Smooth muscle cell of the brain vasculature (primary cell): ENCODE data around the gene TMEM181.

Experiments used
- DNase-seq: peaks from one replicate; pipeline ENCODE4 v3.0.0-alpha.2; 2012; ENCODE audit warnings: low read depth, low spot score

Gene TMEM181

DNA sequence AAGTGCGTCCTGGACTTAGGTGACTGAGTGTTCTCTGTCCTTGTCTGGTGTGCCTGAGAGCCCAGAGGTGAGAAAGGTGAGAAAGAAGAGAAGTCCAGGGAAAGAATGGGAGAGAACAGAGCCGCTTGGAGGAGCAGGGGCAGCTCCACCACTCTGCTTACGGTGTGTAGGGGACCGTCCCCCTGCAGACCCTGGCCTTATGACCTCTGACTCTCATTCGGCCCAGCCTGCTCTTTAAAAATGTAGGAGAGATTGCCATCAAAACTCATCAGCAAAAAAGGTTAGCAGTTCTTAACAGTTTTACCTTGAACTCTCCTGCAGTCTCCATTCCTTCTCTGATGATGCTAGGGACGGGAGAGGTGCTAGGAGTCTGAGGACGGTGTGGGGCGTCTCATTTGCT is 2.0 kb downstream of the TMEM181 start:
- DNase-seq = no peak

DNA sequence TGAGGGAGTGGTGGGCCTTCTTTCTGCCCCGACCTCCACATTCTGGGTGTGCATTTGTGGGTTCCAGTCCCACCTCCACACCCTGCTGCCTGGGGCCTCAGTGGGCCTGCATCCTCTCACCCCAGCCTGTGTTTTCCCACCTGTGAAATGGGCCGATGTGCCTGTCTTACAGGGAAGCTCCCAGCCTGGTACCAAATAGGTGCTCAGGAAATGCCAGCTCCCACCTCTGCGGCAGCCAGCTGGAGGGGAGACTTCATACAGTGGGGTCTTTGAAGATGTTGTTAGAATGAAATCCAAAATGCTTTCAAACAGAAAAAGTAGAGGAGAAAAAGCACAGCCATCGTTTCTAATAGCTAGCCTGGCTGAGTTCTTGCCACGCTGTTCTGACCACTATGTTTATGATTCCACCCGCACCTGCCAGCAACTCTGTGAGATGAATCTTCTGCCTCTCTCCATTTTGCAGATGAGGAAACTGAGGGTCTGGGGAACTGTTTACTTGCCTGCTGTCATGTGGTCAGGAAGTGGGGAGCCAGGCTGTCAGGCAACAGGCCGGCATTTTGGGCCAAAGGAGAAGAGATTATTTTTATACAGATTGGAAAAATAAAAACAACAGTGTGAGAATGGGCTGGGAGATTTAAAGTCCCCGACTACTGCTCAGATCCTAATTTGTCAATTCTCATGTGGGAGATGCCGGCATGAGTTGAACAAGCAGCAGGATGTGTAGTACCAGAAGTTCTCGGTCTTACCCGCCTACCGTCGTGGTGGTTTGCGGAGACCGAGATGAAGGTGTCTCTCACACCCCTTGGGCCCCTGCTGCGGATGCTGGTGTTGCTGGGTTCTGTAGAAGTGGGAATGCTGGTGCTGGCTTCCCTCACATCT is 4.6 kb downstream of the TMEM181 start:
- DNase-seq = no peak

DNA sequence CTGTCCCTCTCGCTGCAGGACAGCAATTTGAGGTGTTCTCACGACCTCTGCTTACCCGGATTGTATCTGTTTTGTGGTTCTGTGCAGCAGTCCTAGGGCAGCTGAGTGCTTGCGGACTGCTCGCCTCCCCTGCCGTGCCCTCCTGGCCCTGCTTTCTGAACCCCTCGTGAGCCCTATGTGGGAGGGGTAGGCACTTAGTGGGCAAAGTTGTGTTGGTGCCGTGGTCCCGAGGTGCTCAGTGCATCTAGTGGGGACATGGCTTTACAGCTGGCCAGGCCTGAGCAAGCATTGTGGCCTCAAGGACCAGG is 5.2 kb downstream of the TMEM181 start:
- no peak for DNase-seq

DNA sequence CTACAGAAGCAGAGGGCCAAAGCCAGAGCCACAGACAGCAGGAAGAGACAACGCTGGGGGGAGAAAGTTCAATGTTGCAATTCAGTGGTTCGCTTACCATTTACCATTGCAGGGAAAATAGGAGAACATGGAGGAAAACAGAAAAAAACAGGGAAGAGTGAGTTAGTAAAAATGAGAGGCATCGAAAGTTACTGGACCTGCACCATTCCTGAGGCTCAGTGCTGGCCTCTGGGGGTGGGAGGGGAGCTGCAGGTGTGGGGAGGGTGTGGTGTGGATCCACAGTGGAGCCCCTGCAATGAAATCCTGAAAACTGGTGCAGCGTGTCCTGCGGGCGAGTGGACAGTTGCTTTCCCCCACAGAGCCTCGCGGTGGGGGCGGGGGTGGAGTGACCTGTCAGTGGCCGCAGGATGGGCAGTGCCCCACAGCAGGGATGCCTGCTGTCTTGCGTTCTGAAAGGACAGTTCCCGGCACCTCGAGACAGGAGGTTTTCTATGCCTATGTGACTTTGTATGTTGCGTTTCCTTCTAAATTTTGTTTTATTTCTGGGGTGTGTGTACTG is 5.7 kb downstream of the TMEM181 start:
- DNase-seq = no peak

DNA sequence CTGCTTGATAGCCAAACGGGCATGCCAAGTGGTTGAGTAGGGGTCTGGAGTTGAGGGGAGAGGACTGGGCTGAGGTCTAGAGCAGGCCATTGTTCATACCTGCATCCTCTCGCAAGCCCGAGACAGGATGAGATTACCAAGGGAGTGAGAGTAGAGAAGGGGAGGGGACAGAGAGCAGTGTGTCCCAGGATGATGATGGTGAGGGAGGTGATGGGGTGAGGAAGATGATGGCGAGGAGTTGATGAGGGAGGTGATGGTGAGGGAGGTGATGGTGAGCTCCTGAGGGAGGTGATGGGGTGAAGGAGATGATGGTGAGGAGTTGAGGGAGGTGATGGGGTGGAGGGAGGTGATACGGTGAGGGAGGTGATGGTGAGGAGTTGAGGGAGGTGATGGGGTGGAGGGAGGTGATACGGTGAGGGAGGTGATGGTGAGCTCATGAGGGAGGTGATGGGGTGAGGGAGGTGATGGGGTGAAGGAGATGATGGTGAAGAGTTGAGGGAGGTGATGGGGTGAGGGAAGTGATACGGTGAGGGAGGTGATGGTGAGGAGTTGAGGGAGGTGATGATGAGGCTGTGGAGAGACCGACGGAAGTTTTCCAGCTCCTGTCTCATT is 6.4 kb downstream of the TMEM181 start:
- no peak for DNase-seq

DNA sequence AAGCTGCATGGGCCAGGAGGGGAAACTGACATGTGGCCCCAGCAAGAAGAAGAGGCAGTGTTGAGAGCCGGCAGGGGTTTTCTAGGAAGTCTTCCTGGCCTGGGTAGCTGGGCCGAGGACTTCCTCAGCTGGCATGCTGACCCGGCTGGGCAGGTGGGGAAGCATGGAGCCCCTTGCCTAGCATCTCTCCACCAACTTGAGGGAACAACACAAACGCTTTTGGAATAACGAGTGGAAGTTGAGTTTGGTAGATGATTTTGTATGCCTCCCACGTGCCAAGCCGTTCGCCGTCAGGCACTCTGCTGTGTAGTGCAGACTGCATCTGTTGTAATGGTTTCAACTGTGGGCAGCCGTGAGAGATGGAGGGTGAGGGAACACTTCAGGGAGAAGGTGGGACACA is 7.3 kb downstream of the TMEM181 start:
- DNase-seq = no peak

DNA sequence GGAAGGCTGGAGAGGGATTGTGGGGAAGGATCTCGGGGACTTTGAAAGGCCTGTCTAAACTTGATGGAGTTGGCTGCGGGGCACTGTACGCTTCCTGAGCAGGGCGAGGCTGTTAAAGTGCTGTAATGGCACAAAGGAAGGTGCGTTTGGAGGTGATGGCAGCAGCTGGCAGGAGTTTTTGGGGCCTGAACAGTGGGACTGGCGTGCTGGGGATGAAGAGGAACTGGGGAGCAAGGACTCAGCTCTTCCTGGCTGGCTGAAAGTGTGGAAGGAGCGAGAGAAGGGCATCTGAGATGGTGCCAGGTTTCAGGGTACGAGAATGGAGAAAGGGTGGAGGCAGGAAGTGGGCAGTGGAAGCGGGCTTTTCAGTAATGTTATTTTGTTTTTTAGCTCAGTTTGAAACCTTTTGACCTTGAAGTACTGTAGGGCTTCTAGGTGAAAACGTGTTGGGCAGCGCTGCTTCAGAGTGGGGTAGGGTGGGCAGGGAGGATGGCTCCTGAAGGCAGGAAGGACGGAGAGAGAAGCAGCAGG is 8.0 kb downstream of the TMEM181 start:
- DNase-seq = no peak

DNA sequence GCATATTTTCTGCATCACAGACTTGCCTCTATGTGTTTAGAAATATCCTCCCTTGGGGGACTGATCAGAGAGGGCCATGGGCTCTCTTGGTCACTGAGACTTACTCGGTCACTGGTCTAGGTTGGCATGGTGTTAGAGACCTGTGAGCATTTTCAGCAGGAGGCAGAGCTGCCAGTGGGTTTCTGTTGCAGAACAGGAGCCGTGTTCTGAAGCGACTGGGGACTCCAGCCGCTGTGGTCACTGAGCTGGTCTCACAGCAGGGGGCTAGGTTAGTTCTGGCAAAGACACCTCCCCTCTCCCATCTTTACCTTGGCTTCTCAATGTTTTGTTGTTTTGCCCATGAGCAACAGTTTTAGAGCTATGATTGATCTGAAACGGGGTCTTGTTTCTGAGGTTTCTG is 8.7 kb downstream of the TMEM181 start:
- no peak for DNase-seq

DNA sequence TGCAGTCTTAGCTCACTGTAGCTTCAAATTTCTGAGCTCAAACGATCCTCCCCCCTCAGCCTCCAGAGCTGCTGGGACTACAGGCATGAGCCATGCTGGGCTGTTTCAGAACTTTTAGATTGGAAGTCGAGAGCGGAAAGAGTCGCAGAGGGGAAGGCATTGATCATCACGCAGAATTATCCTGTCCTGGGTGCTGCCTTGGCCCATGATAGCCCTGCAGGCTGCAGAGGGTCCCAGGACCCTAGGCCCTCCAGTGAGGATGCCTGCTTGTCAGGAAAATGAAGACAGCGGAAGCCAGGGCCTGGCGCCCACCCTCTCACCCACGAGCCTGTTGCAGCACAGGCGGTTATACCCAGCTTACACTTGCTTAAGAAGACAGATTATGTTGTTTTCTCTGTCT is 9.1 kb downstream of the TMEM181 start:
- no peak for DNase-seq

DNA sequence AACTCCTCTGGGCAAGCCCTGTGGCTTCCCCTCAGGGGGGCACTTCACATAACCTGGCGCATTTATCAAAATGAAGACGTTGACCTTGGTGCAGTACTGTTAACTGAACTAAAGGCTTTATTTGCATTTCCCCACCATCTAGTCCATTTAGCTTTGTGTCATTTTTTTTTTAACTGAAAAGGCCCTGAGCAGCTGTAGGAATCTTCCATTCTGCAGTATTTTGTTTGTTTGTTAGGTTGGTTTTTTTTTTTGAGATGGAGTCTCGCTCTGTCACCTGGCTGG is 10.7 kb downstream of the TMEM181 start:
- DNase-seq = no peak

DNA sequence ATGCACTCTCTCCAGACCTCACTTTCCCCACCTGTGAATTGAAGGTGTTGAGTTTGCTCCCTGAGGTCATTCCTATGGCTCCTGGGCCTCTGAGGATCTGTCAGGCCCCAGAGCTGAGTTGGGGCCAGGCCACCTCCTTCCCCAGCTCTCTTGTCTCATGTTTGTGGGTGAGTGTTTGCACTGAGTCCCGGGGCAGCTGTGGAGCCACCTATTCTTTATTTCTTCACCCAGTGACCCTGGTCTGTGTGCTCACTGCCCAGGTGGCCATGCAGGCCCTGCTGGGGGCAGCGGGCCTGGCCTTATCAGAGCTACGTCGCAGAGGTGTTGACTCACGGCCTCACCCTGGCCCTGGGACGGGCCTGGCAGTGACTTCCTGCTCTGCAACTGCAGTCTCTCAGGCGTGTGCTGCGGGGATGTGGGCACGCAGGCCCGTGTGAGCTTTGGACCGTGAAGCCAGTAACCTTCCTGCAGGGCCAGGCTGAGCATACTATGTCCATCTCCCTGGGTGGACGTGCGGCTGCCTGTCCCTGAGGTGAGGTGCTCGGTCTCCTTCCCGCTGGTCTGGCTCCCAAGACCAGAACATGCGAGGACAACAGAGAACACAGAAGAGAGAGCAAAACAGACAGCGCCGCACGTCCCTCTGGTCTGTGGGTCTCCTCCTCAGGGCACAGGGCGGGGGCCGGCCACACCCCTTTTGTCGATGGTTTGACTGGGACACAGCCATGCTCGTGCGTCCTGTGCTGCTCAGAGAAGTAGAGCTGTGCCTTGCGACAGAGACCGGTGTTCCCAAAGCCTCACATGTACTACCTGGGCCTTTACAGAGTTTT is 12.1 kb downstream of the TMEM181 start:
- DNase-seq = no peak

DNA sequence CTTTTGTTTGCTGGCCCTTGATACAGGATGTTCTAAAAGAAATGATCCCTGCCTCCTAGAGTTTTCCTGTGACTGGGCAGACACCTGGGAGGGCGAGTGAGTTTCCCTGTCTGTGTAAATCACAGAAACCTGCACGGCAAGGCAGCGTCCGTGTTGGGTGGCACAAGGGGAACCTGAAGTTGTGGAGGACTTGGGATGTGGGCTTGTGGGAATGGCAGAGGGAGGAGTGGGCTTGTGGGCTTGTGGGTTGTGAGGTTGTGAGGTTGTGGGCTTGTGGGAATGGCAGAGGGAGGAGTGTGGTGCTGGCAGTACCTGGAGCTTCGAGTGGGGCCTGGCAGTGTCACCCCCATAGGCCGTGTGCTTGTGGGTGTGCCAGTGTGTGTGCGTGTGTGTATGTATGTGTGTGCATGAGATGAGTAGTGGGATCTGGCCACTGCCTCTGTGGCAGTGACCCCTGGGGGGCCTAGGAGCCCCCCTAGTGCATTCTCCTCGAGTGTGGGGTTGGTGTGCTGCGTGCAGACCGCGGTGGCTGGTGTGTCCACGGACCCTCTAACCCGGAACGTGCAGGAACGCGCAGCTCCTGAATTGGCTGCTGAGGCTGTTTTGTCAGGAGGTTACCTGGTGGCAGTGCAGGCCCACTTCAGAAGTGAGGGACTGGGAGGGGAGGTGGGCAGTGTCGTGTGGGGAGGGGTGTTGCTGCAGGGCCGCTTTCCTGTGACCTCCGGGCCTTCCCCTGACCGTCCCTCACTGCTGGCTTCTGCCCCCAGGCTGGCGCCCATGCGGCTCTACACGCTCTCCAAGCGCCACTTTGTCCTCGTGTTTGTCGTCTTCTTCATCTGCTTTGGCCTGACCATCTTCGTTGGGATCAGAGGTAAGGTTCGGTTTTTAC is 13.0 kb downstream of the TMEM181 start:
- no peak for DNase-seq

DNA sequence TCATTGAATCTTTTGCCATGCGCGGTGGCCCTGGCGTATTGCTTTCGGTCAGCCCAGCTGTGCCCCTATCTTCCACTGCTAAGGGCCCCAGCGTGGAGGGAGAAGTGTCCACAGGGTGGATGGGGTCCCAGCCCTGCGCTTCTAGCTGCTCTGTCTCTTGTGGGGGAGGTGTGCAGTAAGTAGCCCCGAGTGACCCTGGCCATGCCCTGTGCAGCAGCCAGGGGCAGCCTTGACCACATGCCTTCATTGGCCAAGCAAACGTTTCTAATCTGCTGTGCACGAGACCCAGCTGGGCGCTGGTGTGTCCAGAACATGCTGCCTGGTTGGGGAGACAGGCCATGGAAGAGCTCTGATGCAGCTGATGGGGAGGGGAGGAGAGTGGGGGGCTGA is 13.6 kb downstream of the TMEM181 start:
- DNase-seq = no peak

DNA sequence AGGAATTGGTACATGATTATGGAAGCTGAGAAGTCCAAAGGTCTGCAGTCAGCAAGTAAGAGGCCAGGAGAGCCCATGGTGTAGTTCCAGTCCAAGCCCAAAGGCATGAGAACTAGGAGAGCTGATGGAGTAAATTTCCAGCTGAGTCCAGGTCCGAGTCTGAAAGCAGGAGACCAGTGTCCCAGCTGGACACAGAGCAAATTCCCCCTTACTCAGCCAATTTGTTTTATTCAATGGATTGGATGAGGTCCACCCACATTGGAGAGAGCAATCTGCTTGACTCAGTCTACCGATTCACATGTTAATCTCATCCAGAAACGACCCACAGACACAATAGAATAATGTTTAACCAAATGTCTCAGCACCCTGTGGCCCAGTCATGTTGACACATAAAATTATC is 14.9 kb downstream of the TMEM181 start:
- DNase-seq = no peak

DNA sequence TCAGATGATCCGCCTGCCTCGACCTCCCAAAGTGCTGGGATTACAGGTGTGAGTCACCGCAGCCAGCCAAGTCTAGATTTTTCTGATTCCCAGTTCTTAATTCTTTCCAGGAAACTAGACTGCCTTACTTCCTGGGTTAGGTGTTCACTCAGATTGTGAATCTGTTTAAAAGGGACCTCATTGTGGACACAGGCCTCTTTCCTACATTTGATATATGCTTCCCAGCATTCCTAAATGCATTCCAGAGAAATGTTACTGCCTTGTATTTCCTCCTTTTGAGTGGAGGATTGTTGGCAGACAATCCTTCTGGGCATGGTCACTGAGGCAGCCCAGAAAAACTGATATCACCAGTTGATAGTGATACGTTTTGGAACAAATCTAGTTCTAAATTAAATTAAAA is 15.7 kb downstream of the TMEM181 start:
- no peak for DNase-seq

DNA sequence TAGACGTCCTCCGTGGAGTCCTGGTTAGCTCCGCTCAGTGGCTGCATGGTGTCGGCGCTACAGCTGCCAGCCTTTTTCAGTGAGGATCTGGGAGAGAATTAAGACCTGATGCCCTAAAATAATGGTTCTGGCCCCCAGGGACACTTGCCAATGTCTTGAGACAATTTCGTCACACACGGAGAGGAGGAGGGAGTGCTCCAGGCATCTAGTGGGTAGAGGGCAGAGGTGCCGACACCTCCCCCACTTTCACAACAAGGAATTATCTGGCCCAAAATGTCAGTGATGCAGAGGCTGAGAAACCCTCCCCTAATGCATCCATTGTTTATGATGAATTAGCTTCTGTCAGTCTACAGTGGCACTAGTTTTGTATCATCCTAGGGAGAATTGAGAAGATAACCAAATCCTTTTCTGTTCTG is 24.4 kb downstream of the TMEM181 start:
- DNase-seq = no peak

DNA sequence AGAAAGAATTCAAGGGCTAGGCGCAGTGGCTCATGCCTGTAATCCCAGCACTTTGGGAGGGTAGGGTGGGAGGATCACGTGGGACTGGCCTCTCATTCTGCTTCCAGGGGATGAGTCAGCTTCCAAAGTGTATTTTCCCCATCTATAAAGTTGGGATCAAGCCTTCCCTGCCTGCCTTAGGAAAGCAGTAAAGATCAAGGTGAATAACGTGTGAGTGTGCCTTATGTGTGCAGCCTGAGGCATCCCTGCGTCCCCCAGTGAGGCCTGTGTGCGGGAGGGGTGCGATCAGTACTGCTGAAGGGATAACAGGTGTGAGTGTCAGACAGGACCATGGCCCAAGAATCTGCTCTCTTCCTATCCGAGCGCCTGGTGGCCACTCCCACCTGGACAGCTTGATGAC is 26.8 kb downstream of the TMEM181 start:
- no peak for DNase-seq

DNA sequence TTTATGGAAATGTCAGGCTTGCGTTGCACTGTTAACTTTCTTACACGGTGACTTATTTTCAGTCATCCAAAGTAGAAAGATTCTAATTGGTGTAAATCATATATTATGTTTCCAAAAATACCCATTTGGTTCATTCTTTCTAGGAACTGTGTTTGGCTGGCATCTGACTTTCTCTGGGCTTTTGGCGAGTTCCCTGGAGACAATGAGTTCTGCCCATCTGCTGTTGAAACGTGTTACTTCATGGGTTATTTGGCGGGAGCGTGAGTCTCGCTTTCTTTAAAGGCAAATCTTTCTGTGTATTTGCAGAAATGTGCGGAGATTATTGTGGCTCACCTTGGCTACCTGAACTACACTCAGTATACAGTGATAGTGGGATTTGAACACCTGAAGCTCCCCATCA is 29.5 kb downstream of the TMEM181 start:
- DNase-seq = no peak

DNA sequence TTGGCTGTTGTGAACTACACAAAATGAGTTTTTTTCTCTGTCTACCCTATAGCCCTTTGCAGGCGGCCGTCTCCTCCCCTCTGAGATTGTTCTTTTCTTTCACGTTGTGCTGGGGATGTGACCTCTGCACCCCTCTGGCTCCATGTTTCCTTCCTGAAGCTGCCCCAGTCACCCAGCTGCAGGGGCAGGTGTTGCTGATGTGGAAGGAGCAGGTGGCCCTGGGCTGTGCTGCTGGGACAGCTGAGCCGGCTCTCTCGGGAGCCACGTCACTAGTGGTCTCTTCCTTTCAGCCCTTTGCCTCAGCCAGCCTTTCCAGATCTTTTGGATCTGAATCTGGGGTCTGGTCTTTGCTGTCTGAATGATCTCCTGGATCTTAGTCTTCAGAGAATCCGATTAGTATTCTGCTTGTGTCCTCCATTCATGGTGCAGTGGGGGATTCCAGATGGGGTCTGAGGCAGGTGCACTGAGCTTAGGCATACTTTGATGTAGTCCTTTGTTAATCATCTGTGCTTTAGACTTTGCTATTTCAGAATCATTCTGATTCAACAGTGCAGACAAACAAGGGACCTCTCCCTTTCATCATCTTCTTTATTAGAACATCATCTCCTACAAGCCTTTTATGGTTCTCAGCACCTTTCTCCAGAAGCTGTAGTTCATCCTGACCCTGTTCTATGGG is 31.4 kb downstream of the TMEM181 start:
- DNase-seq = no peak

DNA sequence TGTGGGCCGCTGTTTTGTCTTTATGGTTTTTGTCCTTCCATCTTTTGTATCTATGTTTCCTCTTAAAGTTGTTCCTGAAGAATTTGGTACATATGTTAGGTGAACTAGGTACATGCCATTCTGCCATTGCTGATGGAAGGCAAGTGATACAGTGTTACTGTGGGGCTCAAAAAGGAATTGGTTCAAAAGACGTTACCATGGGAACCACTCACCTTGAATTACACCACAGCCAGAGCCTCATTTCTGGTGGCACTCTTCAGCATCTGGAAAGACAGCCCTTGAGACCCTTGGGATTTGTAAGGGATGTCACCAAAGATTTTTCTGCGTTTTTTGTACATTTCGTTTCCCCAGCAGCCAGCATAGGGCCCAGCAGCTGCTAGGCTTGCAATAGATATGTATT is 31.9 kb downstream of the TMEM181 start:
- DNase-seq = no peak

DNA sequence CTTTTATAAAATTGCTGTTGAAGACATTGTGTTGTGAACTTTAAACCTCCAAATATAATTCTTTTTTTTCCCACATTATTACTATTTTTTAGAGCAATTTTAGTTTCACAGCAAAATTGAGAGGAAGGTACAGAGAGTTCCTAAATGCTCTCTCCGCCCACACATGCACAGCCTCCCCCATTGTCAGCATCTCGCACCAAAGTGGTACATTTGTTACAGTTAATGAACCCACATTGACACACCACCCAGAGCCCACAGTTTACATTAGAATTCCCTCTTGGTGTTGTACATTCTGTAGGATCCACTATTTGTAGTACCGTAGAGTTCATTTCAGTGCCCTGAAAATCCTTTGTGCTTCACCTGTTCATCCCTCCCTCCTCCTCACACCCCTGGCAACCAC is 33.8 kb downstream of the TMEM181 start:
- no peak for DNase-seq
